B cell (primary cell): ENCODE measurements around the gene RAPGEF1.

Experiments used
- EZH2 ChIP-seq: IDR thresholded peaks from 2 replicates; pipeline ENCODE4 v1.6.1; 2012; ENCODE audit warnings: borderline replicate concordance, low read depth, mild to moderate bottlenecking, moderate library complexity, low read length; ENCODE audit not compliant: insufficient read depth, poor library complexity, severe bottlenecking
- TF ChIP-seq, protein P1 (sequence below): fragments of 200-600 bp; IDR thresholded peaks from one replicate; pipeline ENCODE4 v1.8.0; 2022; ENCODE audit warnings: antibody characterized with exemption, mild to moderate bottlenecking

DNA sequence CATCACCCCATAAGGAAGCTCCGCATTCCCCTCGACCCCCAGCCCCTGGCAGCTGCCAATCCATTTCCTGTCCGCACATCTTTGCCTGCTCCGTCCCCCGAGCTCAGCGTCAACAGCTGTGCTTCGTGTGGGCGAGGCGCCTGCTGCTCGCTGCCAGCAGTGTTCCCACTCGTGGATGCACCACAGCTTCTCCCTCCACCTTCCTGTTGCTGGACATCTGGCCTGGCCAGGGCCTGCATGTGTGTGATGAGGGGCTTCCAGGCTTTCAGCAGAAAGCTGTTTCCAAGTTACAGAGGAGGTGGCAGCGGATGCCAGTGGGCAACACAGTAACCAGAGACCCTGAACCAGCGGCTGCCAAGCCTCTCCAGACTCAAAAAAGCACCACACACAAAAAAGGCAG is 108.6 kb downstream of the RAPGEF1 start:
- TF ChIP-seq, protein P1, sequence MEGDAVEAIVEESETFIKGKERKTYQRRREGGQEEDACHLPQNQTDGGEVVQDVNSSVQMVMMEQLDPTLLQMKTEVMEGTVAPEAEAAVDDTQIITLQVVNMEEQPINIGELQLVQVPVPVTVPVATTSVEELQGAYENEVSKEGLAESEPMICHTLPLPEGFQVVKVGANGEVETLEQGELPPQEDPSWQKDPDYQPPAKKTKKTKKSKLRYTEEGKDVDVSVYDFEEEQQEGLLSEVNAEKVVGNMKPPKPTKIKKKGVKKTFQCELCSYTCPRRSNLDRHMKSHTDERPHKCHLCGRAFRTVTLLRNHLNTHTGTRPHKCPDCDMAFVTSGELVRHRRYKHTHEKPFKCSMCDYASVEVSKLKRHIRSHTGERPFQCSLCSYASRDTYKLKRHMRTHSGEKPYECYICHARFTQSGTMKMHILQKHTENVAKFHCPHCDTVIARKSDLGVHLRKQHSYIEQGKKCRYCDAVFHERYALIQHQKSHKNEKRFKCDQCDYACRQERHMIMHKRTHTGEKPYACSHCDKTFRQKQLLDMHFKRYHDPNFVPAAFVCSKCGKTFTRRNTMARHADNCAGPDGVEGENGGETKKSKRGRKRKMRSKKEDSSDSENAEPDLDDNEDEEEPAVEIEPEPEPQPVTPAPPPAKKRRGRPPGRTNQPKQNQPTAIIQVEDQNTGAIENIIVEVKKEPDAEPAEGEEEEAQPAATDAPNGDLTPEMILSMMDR = no peak
- TF ChIP-seq EZH2 = no peak
